ENCODE data around the gene ACTR2.

DNA sequence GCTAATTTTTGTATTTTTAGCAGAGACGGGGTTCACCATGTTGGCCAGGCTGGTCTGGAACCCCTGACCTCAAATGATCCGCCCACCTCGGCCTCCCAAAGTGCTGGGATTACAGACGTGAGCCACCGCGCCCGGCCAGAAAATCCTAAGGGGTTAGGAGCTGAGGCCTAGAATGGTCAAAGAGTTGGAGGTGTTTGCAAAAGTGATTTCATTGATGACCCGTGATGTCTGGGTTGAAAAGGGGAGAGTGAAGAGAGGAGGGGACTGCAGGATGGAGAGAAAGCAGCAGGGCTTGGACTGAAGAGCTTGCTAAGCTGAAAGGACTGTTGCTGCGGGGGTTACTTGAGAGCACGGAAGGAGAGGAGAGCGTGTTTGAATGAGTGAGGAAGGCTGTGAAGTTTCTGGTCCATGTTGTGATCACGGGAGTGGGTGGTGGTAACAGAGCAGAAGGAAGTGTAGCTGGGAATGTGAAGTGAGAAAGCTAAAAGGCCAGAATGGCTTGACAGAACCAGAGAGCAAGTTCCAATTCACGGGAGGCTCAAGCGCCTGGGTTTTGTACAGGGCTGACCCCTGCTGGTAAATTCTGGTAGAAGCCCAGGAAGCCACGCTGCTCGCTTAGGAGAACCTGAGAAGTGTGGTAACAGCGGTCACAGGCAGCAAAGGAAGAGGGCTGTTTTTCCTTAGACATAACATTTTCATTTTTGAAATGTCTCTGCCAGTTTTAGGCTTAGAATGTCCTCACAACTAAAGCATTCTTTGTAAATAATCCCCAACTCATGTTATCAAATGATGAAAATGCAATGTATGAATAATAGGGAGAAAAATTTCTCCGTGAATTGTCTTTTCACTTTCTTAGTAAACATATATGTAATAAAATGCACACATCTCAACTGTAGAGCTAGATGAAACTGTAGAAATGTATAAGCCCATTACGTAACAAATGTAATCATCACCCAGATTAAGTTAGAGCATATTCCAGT, 40.5 kb upstream of the ACTR2 start:
- TF ChIP-seq POLR2A (IDR thresholded peaks at IDR 0.05; ENCODE audit: low read depth, low read length) (no peak), POLR2AphosphoS5 (IDR thresholded peaks at IDR 0.05; ENCODE audit: low read depth, low read length) (no peak)
